Keratinocyte (primary cell): Measurements from ENCODE around the gene MTHFD1L.
"Not testable (repeated sequence)": the region's sequence is repeated elsewhere in the genome, so short reads cannot be mapped to it uniquely, and the experiment has no call there.

ENCODE experiments used
- EZH2 ChIP-seq: IDR thresholded peaks from one replicate; pipeline ENCODE4 v1.6.1; 2012; ENCODE audit warnings: inconsistent platforms, mild to moderate bottlenecking, low read length, moderate library complexity
- TF ChIP-seq, protein P1 (sequence below), 3 experiments: IDR thresholded peaks in 1 of 3; conservative IDR thresholded peaks in 1 of 3; optimal IDR thresholded peaks in 1 of 3; 2 replicates in 2 of 3; 3 replicates in 1 of 3; pipeline versions ENCODE3 to v1.5.1; 2011; ENCODE audit warnings: low read length in 3 of 3, mild to moderate bottlenecking in 3 of 3, moderate library complexity in 2 of 3, control low read depth in 1 of 3, inconsistent platforms in 1 of 3; ENCODE audit not compliant: insufficient read depth in 2 of 3; ENCODE audit errors: extremely low read depth in 1 of 3

DNA sequence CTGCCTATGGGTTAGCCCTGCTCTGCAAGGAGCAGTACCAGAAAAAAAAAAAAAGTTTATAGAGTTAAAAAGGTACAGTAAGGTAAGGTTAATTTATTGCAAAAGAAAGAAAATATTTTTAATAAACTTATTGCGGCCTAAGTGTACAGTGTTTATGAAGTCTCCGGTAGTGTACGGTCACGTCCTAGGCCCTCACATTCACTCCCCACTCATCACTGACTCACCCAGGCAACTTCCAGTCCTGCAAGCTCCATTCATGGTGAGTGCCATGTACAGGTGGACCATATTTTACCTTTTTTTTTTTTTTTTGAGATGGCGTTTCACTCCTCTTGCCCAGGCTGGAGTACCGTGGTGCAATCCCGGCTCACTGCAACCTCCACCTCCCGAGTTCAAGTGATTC lies 258.1 kb downstream of the MTHFD1L start:
- TF ChIP-seq EZH2 = not testable (repeated sequence)
- TF ChIP-seq, protein P1, sequence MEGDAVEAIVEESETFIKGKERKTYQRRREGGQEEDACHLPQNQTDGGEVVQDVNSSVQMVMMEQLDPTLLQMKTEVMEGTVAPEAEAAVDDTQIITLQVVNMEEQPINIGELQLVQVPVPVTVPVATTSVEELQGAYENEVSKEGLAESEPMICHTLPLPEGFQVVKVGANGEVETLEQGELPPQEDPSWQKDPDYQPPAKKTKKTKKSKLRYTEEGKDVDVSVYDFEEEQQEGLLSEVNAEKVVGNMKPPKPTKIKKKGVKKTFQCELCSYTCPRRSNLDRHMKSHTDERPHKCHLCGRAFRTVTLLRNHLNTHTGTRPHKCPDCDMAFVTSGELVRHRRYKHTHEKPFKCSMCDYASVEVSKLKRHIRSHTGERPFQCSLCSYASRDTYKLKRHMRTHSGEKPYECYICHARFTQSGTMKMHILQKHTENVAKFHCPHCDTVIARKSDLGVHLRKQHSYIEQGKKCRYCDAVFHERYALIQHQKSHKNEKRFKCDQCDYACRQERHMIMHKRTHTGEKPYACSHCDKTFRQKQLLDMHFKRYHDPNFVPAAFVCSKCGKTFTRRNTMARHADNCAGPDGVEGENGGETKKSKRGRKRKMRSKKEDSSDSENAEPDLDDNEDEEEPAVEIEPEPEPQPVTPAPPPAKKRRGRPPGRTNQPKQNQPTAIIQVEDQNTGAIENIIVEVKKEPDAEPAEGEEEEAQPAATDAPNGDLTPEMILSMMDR (optimal IDR thresholded peaks at IDR 0.05 in 1 of 3, IDR thresholded peaks at IDR 0.05 in 1 of 3, conservative IDR thresholded peaks at IDR 0.05 in 1 of 3; ENCODE audit: extremely low read depth in 1 of 3, insufficient read depth in 2 of 3, low read length in 3 of 3) = not testable (repeated sequence)
